Measurements from ENCODE around the gene CMC2. TPM values are rescaled to one million over a fixed set of nuclear protein-coding genes. Genes with fewer than 3 reads are reported as not detected.

The CMC2 gene
- polyA plus RNA-seq (2013, experiment 1 of 2), result 156 TPM
- 159 TPM for polyA plus RNA-seq (2013, experiment 2 of 2)

DNA sequence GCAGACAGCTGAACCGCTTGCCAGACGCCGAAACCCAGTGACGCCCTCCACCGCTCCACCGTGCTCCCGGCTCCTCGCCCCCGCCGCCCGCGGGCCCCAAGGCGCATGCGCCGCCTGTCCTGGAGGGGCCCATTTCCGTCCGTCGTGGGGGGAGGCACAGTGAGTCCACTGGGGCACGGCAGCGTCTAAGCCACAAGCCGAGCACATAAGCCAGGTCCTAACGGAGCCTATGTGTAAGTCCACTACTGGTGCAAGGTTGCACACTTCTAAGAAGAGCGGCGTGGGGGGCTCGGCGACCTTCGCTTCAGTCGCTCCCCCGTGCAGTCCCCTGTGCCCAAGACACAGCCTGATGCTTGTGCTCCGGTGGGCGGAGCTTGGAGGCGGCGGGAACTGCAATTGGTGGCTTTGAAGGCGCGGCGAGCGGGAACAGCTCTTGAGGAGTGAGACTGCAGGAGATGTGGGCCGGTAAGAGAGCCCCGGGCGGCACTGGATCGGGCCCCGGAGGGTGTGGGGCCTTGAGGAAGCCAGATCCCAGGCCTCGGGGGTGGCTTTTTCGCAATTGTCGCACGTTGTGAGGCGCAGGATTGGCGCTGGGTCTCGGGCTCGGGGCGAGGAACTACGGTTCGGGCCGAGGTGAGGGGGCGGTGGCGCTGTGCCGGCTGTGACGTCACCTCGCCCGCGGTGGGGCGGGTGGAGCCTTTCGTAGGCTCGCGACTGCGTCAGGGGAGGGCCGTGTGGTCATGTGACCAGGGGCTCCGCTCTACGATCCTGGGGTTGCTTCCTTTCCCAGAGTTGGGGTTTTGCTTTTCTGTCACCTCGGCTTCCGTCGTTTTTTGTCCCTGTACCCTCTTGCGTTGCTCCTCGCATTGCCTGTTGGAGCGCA is at the start of gene CMC2, which contains the start of gene CENPN:
Gene CMC2, minus strand, starts transcription at position 73 of the 883 bp plus-strand sequence. CDS start 9,491 bp downstream, outside the sequence.
Gene CENPN, plus strand, starts transcription at position 402 of the 883 bp plus-strand sequence. CDS start 4,726 bp downstream, outside the sequence.
- no CpG with 5 or more reads among the region's 75 CpGs for WGBS, 2 donors (ENCODE audit: extremely low coverage in 2 of 2, insufficient read length in 2 of 2, insufficient replicate concordance in 1 of 2)
- Histone ChIP-seq H3K4me3 (ENCODE audit: low read length in 2 of 2) (peak within 1 kb of the TSS; percentile 95 to 96), H3K23ac (ENCODE audit: low read depth, low read length, poor library complexity) (peak within 1 kb of the TSS; percentile 94), H3K4me2 (ENCODE audit: insufficient read depth, low read length, poor library complexity, severe bottlenecking) (peak within 1 kb of the TSS; percentile 78), H4K91ac (ENCODE audit: low read depth, low read length, poor library complexity) (peak within 1 kb of the TSS; percentile 98), H4K8ac (ENCODE audit: low read depth, low read length) (no peak within 1 kb of the TSS), H2BK120ac (ENCODE audit: low read depth, low read length) (no peak within 1 kb of the TSS), H3K27me3 (ENCODE audit: control insufficient read depth in 3 of 3, insufficient read depth in 3 of 3, low read depth in 1 of 3, low read length in 3 of 3) (no peaks in the 10 kb centered on the region), H2BK5ac (ENCODE audit: low read length) (peak within 1 kb of the TSS; percentile 97), H2AK5ac (ENCODE audit: low read depth, low read length) (peak within 1 kb of the TSS; percentile 30), H2BK12ac (ENCODE audit: low read length) (peak within 1 kb of the TSS; percentile 77), H3K4me1 (ENCODE audit: control insufficient read depth in 2 of 2, insufficient read depth in 1 of 2, low read depth in 1 of 2, low read length in 2 of 2) (peaks cover 4 to 7% of the 10 kb centered on the region in 2 donors), H2BK15ac (ENCODE audit: low read length) (no peak within 1 kb of the TSS), H3K14ac (ENCODE audit: low read length) (peak within 1 kb of the TSS; percentile 98), H3K36me3 (replicated peaks in 1 of 2; ENCODE audit: control insufficient read depth in 2 of 2, insufficient read depth in 2 of 2, low read length in 2 of 2) (peaks cover 3 to 35% of the 10 kb centered on the region in 2 donors), H3K9me3 (replicated peaks in 1 of 2; ENCODE audit: control insufficient read depth in 2 of 2, insufficient read depth in 1 of 2, low read depth in 1 of 2, low read length in 2 of 2) (no peaks in the 10 kb centered on the region), H3K9ac (ENCODE audit: low read depth, low read length, poor library complexity) (peak within 1 kb of the TSS; percentile 99), H2AFZ (ENCODE audit: low read length) (peak within 1 kb of the TSS; percentile 99), H3K79me1 (ENCODE audit: low read depth, low read length) (peaks cover 9% of the 10 kb centered on the region), H3K4ac (ENCODE audit: low read length) (no peak within 1 kb of the TSS), H3K27ac (replicated peaks; ENCODE audit: low read length) (peak within 1 kb of the TSS; percentile 95), H3K18ac (ENCODE audit: low read length) (peak within 1 kb of the TSS; percentile 99)
- DNase-seq (ENCODE audit: low spot score), result peak; percentile 99

GRCh38 chr16:81053761-81054160 is 47.1 kb upstream of the CMC2 start:
- Histone ChIP-seq H2AK5ac (ENCODE audit: low read depth, low read length) (no peak overlapping the region), H2BK120ac (ENCODE audit: low read depth, low read length) (no peak overlapping the region), H4K8ac (ENCODE audit: low read depth, low read length) (no peak overlapping the region), H3K23ac (ENCODE audit: low read depth, low read length, poor library complexity) (no peak overlapping the region), H3K27me3 (ENCODE audit: control insufficient read depth in 3 of 3, insufficient read depth in 3 of 3, low read depth in 1 of 3, low read length in 3 of 3) (no peaks in the 10 kb centered on the region), H3K36me3 (replicated peaks in 1 of 2; ENCODE audit: control insufficient read depth in 2 of 2, insufficient read depth in 2 of 2, low read length in 2 of 2) (no peaks in the 10 kb centered on the region), H2BK5ac (ENCODE audit: low read length) (no peak overlapping the region), H3K4ac (ENCODE audit: low read length) (no peak overlapping the region), H3K9ac (ENCODE audit: low read depth, low read length, poor library complexity) (no peak overlapping the region), H2AFZ (ENCODE audit: low read length) (no peak overlapping the region), H4K91ac (ENCODE audit: low read depth, low read length, poor library complexity) (no peak overlapping the region), H3K4me3 (ENCODE audit: low read length in 2 of 2) (no peak overlapping the region), H2BK15ac (ENCODE audit: low read length) (no peak overlapping the region), H2BK12ac (ENCODE audit: low read length) (no peak overlapping the region), H3K14ac (ENCODE audit: low read length) (no peak overlapping the region), H3K4me1 (ENCODE audit: control insufficient read depth in 2 of 2, insufficient read depth in 1 of 2, low read depth in 1 of 2, low read length in 2 of 2) (no peaks in the 10 kb centered on the region), H3K9me3 (replicated peaks in 1 of 2; ENCODE audit: control insufficient read depth in 2 of 2, insufficient read depth in 1 of 2, low read depth in 1 of 2, low read length in 2 of 2) (peaks cover 1 to 4% of the 10 kb centered on the region in 2 donors), H3K27ac (replicated peaks; ENCODE audit: low read length) (no peak overlapping the region), H3K79me1 (ENCODE audit: low read depth, low read length) (peaks cover 2% of the 10 kb centered on the region), H3K18ac (ENCODE audit: low read length) (no peak overlapping the region), H3K4me2 (ENCODE audit: insufficient read depth, low read length, poor library complexity, severe bottlenecking) (no peak overlapping the region)
- no peak for DNase-seq (ENCODE audit: low spot score)
- no CpG with 5 or more reads among the region's 11 CpGs for WGBS, 2 donors (ENCODE audit: extremely low coverage in 2 of 2, insufficient read length in 2 of 2, insufficient replicate concordance in 1 of 2)

DNA sequence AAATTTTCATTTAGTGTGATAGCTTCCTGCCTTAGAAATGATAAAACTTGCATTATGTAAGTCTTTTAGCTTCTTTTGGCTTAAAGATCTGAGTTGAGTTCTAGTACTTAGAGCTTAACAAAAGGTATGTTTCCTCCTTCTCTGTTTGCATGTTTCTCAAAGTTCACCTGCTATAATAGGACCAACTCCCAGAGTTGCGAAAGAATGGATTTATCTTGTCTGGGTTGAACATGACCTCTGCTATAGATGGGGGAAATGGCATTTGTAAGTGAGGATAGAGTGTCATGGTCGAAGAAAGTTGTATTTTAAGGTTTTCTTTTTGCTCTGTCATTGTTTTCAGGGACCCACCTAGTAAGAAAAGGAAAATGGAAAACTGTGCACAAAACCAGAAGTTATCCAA is 36.1 kb upstream of the CMC2 start:
- Histone ChIP-seq H3K79me1 (ENCODE audit: low read depth, low read length) (peaks cover 2% of the 10 kb centered on the region), H3K9me3 (replicated peaks in 1 of 2; ENCODE audit: control insufficient read depth in 2 of 2, insufficient read depth in 1 of 2, low read depth in 1 of 2, low read length in 2 of 2) (peaks cover 0 to 4% of the 10 kb centered on the region in 2 donors), H4K91ac (ENCODE audit: low read depth, low read length, poor library complexity) (no peak overlapping the region), H4K8ac (ENCODE audit: low read depth, low read length) (no peak overlapping the region), H3K27ac (replicated peaks; ENCODE audit: low read length) (no peak overlapping the region), H3K4me2 (ENCODE audit: insufficient read depth, low read length, poor library complexity, severe bottlenecking) (no peak overlapping the region), H3K14ac (ENCODE audit: low read length) (no peak overlapping the region), H3K18ac (ENCODE audit: low read length) (no peak overlapping the region), H2BK15ac (ENCODE audit: low read length) (no peak overlapping the region), H3K4ac (ENCODE audit: low read length) (no peak overlapping the region), H2BK5ac (ENCODE audit: low read length) (no peak overlapping the region), H2BK120ac (ENCODE audit: low read depth, low read length) (no peak overlapping the region), H3K36me3 (replicated peaks in 1 of 2; ENCODE audit: control insufficient read depth in 2 of 2, insufficient read depth in 2 of 2, low read length in 2 of 2) (peaks cover 35 to 87% of the 10 kb centered on the region in 2 donors), H3K23ac (ENCODE audit: low read depth, low read length, poor library complexity) (no peak overlapping the region), H3K9ac (ENCODE audit: low read depth, low read length, poor library complexity) (no peak overlapping the region), H3K27me3 (ENCODE audit: control insufficient read depth in 3 of 3, insufficient read depth in 3 of 3, low read depth in 1 of 3, low read length in 3 of 3) (no peaks in the 10 kb centered on the region), H3K4me3 (ENCODE audit: low read length in 2 of 2) (no peak overlapping the region), H2BK12ac (ENCODE audit: low read length) (no peak overlapping the region), H3K4me1 (ENCODE audit: control insufficient read depth in 2 of 2, insufficient read depth in 1 of 2, low read depth in 1 of 2, low read length in 2 of 2) (peaks cover 0 to 18% of the 10 kb centered on the region in 2 donors), H2AFZ (ENCODE audit: low read length) (no peak overlapping the region), H2AK5ac (ENCODE audit: low read depth, low read length) (no peak overlapping the region)
- no peak for DNase-seq (ENCODE audit: low spot score)
- WGBS, 2 donors (ENCODE audit: extremely low coverage in 2 of 2, insufficient read length in 2 of 2, insufficient replicate concordance in 1 of 2), result no CpG with 5 or more reads among the region's 2 CpGs

DNA sequence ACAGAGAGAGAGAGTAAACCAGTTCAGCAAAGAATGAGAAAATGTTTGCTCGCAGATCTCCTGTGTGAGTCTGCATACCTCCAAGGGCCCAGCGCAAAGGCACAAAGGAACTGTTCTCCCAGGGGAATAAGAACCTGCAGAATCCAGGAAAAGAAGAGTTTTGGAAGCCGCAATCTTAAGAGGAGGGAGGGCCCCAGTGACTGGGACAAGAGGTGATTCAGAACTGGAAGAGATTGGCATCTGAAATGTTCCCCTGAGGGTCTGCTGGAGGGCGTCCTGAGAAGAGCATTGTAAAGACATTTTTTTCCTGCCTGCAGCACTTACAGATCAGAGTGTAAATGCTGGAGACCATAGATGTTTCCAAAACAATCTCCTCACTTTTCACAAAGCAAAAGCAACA is 35.0 kb upstream of the CMC2 start:
- peaks cover 2% of the 10 kb centered on the region for H3K79me1 ChIP-seq (ENCODE audit: low read depth, low read length)
- H3K27ac ChIP-seq (replicated peaks; ENCODE audit: low read length), result peak overlapping the region; percentile 77
- H3K9ac ChIP-seq (ENCODE audit: low read depth, low read length, poor library complexity), result no peak overlapping the region
- H3K4me2 ChIP-seq (ENCODE audit: insufficient read depth, low read length, poor library complexity, severe bottlenecking), result no peak overlapping the region
- no peak overlapping the region for H3K18ac ChIP-seq (ENCODE audit: low read length)
- H2BK15ac ChIP-seq (ENCODE audit: low read length), result no peak overlapping the region
- H3K14ac ChIP-seq (ENCODE audit: low read length), result no peak overlapping the region
- no peak overlapping the region for H3K4me3 ChIP-seq (ENCODE audit: low read length in 2 of 2)
- H2AFZ ChIP-seq (ENCODE audit: low read length), result no peak overlapping the region
- H3K23ac ChIP-seq (ENCODE audit: low read depth, low read length, poor library complexity), result no peak overlapping the region
- H3K27me3 ChIP-seq (ENCODE audit: control insufficient read depth in 3 of 3, insufficient read depth in 3 of 3, low read depth in 1 of 3, low read length in 3 of 3), result no peaks in the 10 kb centered on the region
- no CpG with 5 or more reads among the region's 4 CpGs for WGBS, 2 donors (ENCODE audit: extremely low coverage in 2 of 2, insufficient read length in 2 of 2, insufficient replicate concordance in 1 of 2)
- H3K36me3 ChIP-seq (replicated peaks in 1 of 2; ENCODE audit: control insufficient read depth in 2 of 2, insufficient read depth in 2 of 2, low read length in 2 of 2), result peaks cover 35 to 94% of the 10 kb centered on the region in 2 donors
- no peak overlapping the region for H3K4ac ChIP-seq (ENCODE audit: low read length)
- no peak overlapping the region for H2BK5ac ChIP-seq (ENCODE audit: low read length)
- no peak overlapping the region for H2BK120ac ChIP-seq (ENCODE audit: low read depth, low read length)
- no peak overlapping the region for H2AK5ac ChIP-seq (ENCODE audit: low read depth, low read length)
- peaks cover 3 to 20% of the 10 kb centered on the region in 2 donors for H3K4me1 ChIP-seq (ENCODE audit: control insufficient read depth in 2 of 2, insufficient read depth in 1 of 2, low read depth in 1 of 2, low read length in 2 of 2)
- H2BK12ac ChIP-seq (ENCODE audit: low read length), result no peak overlapping the region
- H3K9me3 ChIP-seq (replicated peaks in 1 of 2; ENCODE audit: control insufficient read depth in 2 of 2, insufficient read depth in 1 of 2, low read depth in 1 of 2, low read length in 2 of 2), result peaks cover 0 to 2% of the 10 kb centered on the region in 2 donors
- DNase-seq (ENCODE audit: low spot score), result no peak
- no peak overlapping the region for H4K91ac ChIP-seq (ENCODE audit: low read depth, low read length, poor library complexity)
- no peak overlapping the region for H4K8ac ChIP-seq (ENCODE audit: low read depth, low read length)

Measured in neuronal stem cell (in vitro differentiated cells).